ENCODE measurements around the gene NFIX. TPM values are rescaled to one million over a fixed set of nuclear protein-coding genes. Genes with fewer than 3 reads are reported as not detected.

NFIX gene
- total and polyA plus RNA-seq, 2 of the 13 experiments (the other 11 are each of a cell fraction or from before 2014, with no cell fraction given), result 3.4 to 5.4 TPM

- TF ChIP-seq PREB (CRISPR knock-in tag; IDR thresholded peaks at IDR 0.05), result no peak
- TF ChIP-seq ATF7-NPFF (CRISPR knock-in tag; IDR thresholded peaks at IDR 0.05; ENCODE audit: low read depth), result no peak
- TF ChIP-seq ZNF703 (CRISPR knock-in tag; IDR thresholded peaks at IDR 0.05; ENCODE audit: borderline replicate concordance), result no peak
- no peak for TF ChIP-seq SNAPC4 (CRISPR knock-in tag; IDR thresholded peaks at IDR 0.05)
- no peak for TF ChIP-seq ZHX2 (IDR thresholded peaks at IDR 0.05; ENCODE audit: low read depth)
- 0 out of 2 replicates have a peak, but pooled peaks have one; percentile 47 for TF ChIP-seq ZHX2 (CRISPR knock-in tag; IDR thresholded peaks at IDR 0.05; ENCODE audit: borderline replicate concordance)
- no peak for TF ChIP-seq ZFP36L2 (CRISPR knock-in tag; IDR thresholded peaks at IDR 0.05)
- no peak for TF ChIP-seq ZNF782 (CRISPR knock-in tag; IDR thresholded peaks at IDR 0.05; ENCODE audit: borderline replicate concordance)
- TF ChIP-seq GABPB1 (CRISPR knock-in tag; IDR thresholded peaks at IDR 0.05), result peak; percentile 39; the same call in 1 of the 2 replicates
- no peak for TF ChIP-seq ZIK1 (CRISPR knock-in tag; IDR thresholded peaks at IDR 0.05; ENCODE audit: borderline replicate concordance, low read depth)
These were observed 123.3 kb downstream of the NFIX start (continued) for GRCh38 chr19:13118424-13119193.
